Measurements from ENCODE around the gene ZNF350. TPM values are rescaled to one million over a fixed set of nuclear protein-coding genes. Genes with fewer than 3 reads are reported as not detected.
"Not testable (repeated sequence)": the region's sequence is repeated elsewhere in the genome, so short reads cannot be mapped to it uniquely, and the experiment has no call there.

The ZNF350 gene
- total RNA-seq, 1 donor from 2014 or later, result 7.0 TPM

GRCh38 chr19:51959791-51960190, 26.8 kb downstream of the ZNF350 start:
- DNase-seq (ENCODE audit: low spot score), result no peak
- TF ChIP-seq, protein P1, sequence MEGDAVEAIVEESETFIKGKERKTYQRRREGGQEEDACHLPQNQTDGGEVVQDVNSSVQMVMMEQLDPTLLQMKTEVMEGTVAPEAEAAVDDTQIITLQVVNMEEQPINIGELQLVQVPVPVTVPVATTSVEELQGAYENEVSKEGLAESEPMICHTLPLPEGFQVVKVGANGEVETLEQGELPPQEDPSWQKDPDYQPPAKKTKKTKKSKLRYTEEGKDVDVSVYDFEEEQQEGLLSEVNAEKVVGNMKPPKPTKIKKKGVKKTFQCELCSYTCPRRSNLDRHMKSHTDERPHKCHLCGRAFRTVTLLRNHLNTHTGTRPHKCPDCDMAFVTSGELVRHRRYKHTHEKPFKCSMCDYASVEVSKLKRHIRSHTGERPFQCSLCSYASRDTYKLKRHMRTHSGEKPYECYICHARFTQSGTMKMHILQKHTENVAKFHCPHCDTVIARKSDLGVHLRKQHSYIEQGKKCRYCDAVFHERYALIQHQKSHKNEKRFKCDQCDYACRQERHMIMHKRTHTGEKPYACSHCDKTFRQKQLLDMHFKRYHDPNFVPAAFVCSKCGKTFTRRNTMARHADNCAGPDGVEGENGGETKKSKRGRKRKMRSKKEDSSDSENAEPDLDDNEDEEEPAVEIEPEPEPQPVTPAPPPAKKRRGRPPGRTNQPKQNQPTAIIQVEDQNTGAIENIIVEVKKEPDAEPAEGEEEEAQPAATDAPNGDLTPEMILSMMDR (IDR thresholded peaks at IDR 0.05), result no peak
- Mint-ChIP-seq H3K27me3 (ENCODE audit: low read depth) (no peaks in the 10 kb centered on the region), H3K4me1 (ENCODE audit: low read depth) (peaks cover 3% of the 10 kb centered on the region), H3K27ac (ENCODE audit: unreplicated experiment) (no peak overlapping the region), H3K36me3 (ENCODE audit: low read depth) (peaks cover 41% of the 10 kb centered on the region), H3K9me3 (ENCODE audit: low read depth) (peaks cover 43% of the 10 kb centered on the region), H3K4me3 (ENCODE audit: unreplicated experiment) (no peak overlapping the region)

GRCh38 chr19:51957846-51958245, 28.8 kb downstream of the ZNF350 start:
- not testable (repeated sequence) for H3K4me3 Mint-ChIP-seq (ENCODE audit: unreplicated experiment); H3K27ac Mint-ChIP-seq (ENCODE audit: unreplicated experiment); H3K27me3 Mint-ChIP-seq (ENCODE audit: low read depth); DNase-seq (ENCODE audit: low spot score); H3K4me1 Mint-ChIP-seq (ENCODE audit: low read depth)
- Mint-ChIP-seq H3K36me3 (ENCODE audit: low read depth) (peaks cover 29% of the 10 kb centered on the region), H3K9me3 (ENCODE audit: low read depth) (peaks cover 41% of the 10 kb centered on the region)

DNA sequence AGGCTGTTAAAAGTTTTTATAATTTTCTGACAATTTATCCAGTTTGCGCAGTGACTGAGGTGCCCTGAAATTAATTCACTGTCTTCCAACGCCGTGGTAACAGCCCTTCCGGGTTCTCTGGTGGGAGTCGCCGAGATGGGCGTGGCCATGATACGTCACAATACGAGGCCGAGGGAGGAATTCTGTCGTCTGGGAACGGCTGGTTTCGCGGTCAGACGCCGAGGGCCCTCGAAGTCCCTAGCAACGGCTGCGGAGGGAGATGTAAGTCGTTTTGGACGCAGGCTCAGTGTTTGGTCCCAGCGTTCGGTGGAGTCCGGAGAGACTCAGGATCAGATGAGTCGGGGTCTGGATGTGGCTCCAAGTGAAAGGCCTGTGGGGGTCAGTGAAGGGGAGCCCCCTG, 37.7 kb downstream of the ZNF350 start:
- H3K4me3 Mint-ChIP-seq (ENCODE audit: unreplicated experiment), result no peak overlapping the region
- no peak overlapping the region for H3K27ac Mint-ChIP-seq (ENCODE audit: unreplicated experiment)
- no peaks in the 10 kb centered on the region for H3K4me1 Mint-ChIP-seq (ENCODE audit: low read depth)
- peaks cover 83% of the 10 kb centered on the region for H3K9me3 Mint-ChIP-seq (ENCODE audit: low read depth)
- no peaks in the 10 kb centered on the region for H3K27me3 Mint-ChIP-seq (ENCODE audit: low read depth)
- DNase-seq (ENCODE audit: low spot score), result no peak
- TF ChIP-seq, protein P1 (IDR thresholded peaks at IDR 0.05), result no peak
- peaks cover 54% of the 10 kb centered on the region for H3K36me3 Mint-ChIP-seq (ENCODE audit: low read depth)

DNA sequence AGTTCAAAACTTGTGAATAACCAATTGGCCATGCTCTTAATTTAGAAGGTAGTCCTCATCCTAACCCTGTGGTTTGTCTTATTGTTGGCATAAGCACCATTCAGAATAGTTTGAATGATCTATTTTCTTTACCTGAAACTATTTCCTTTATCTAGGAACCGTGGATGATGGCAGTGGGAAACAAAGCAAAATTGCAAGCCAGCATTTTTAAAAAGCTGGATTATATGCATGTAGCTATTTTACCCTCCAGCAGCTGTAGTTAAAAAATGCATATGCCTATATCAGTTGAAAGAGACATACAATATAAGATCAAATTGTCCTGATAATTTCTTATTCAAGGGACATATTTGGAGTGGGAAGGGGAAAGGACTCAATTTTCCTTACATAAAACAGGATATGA, 40.0 kb downstream of the ZNF350 start:
- peaks cover 94% of the 10 kb centered on the region for H3K9me3 Mint-ChIP-seq (ENCODE audit: low read depth)
- H3K36me3 Mint-ChIP-seq (ENCODE audit: low read depth), result peaks cover 71% of the 10 kb centered on the region
- no peak overlapping the region for H3K4me3 Mint-ChIP-seq (ENCODE audit: unreplicated experiment)
- no peak overlapping the region for H3K27ac Mint-ChIP-seq (ENCODE audit: unreplicated experiment)
- H3K27me3 Mint-ChIP-seq (ENCODE audit: low read depth), result no peaks in the 10 kb centered on the region
- no peak for DNase-seq (ENCODE audit: low spot score)
- TF ChIP-seq, protein P1 (IDR thresholded peaks at IDR 0.05), result no peak
- no peaks in the 10 kb centered on the region for H3K4me1 Mint-ChIP-seq (ENCODE audit: low read depth)

DNA sequence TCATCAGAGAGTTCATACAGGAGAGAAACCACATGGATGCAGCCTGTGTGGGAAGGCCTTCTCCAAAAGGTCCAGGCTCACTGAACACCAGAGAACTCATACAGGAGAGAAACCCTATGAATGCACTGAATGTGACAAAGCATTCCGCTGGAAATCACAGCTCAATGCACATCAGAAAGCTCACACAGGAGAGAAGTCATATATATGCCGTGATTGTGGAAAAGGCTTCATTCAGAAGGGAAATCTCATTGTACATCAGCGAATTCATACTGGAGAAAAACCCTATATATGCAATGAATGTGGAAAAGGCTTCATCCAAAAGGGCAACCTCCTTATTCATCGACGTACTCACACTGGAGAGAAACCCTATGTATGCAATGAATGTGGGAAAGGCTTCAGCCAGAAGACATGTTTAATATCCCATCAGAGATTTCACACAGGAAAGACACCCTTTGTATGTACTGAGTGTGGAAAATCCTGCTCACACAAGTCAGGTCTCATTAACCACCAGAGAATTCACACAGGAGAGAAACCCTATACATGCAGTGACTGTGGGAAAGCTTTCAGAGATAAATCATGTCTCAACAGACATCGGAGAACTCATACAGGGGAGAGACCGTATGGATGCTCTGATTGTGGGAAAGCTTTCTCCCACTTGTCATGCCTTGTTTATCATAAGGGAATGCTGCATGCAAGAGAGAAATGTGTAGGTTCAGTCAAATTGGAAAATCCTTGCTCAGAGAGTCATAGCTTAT, 41.7 kb downstream of the ZNF350 start:
- no peak overlapping the region for H3K4me3 Mint-ChIP-seq (ENCODE audit: unreplicated experiment)
- H3K36me3 Mint-ChIP-seq (ENCODE audit: low read depth), result peaks cover 82% of the 10 kb centered on the region
- no peak overlapping the region for H3K27ac Mint-ChIP-seq (ENCODE audit: unreplicated experiment)
- TF ChIP-seq, protein P1 (IDR thresholded peaks at IDR 0.05), result no peak
- H3K9me3 Mint-ChIP-seq (ENCODE audit: low read depth), result peaks cover 94% of the 10 kb centered on the region
- no peaks in the 10 kb centered on the region for H3K4me1 Mint-ChIP-seq (ENCODE audit: low read depth)
- DNase-seq (ENCODE audit: low spot score), result no peak
- H3K27me3 Mint-ChIP-seq (ENCODE audit: low read depth), result no peaks in the 10 kb centered on the region

GRCh38 chr19:51938936-51939335, 47.7 kb downstream of the ZNF350 start:
- no peaks in the 10 kb centered on the region for H3K4me1 Mint-ChIP-seq (ENCODE audit: low read depth)
- TF ChIP-seq, protein P1 (IDR thresholded peaks at IDR 0.05), result no peak
- H3K9me3 Mint-ChIP-seq (ENCODE audit: low read depth), result peaks cover 63% of the 10 kb centered on the region
- H3K4me3 Mint-ChIP-seq (ENCODE audit: unreplicated experiment), result no peak overlapping the region
- H3K27ac Mint-ChIP-seq (ENCODE audit: unreplicated experiment), result no peak overlapping the region
- H3K27me3 Mint-ChIP-seq (ENCODE audit: low read depth), result no peaks in the 10 kb centered on the region
- H3K36me3 Mint-ChIP-seq (ENCODE audit: low read depth), result peaks cover 82% of the 10 kb centered on the region
- no peak for DNase-seq (ENCODE audit: low spot score)
